ENCODE results near the gene GUCY1B1.
"Not testable (repeated sequence)": the region's sequence is repeated elsewhere in the genome, so short reads cannot be mapped to it uniquely, and the experiment has no call there.

GUCY1B1 gene

GRCh38 chr4:155761916-155762315 lies 3.1 kb downstream of the GUCY1B1 start:
- peak; percentile 47 for DNase-seq (ENCODE audit: low read depth, low spot score)

- no peak for DNase-seq (ENCODE audit: low read depth, low spot score)
Measured at GRCh38 chr4:155762334-155762733, 3.5 kb downstream of the GUCY1B1 start.

DNA sequence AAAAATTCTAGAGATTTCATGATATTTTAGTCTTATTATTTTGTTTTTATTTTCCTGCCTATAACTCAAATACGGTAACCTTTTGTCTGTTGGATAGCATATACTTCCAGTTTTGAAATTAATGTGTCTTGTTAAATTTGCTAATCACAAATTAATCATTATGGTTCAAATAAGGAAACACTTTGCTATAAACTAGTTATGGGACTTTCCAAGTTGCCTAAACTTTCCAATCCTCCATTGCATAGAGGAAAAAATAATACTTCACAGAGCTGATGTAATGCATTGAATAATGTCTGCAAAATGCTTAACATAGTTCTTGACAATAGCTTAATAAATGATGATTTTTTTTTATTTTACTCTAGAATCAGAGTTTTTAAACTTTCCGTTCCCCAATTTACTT lies 4.7 kb downstream of the GUCY1B1 start:
- DNase-seq (ENCODE audit: low read depth, low spot score), result no peak

DNA sequence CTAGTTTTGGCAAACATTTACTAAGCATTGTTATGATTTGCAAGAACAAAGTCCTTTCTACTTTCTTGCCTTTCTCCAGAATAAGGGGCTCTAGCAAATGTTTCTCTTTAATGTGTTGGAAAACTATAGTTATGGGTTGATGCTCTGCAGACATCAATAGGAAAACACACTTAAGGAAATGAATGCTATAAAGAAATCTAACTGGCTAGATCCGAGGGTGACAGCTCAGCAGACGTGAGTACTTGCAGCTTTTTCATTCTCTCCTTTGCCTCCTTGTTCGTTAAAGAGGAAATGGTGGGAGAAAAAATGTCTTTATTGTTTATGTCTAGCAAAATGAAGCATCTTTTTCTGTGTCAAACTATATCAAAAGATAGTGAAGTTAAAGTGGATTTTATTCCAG lies 6.3 kb downstream of the GUCY1B1 start:
- DNase-seq (ENCODE audit: low read depth, low spot score), result no peak

GRCh38 chr4:155766622-155767021 lies 7.8 kb downstream of the GUCY1B1 start:
- no peak for DNase-seq (ENCODE audit: low read depth, low spot score)

DNA sequence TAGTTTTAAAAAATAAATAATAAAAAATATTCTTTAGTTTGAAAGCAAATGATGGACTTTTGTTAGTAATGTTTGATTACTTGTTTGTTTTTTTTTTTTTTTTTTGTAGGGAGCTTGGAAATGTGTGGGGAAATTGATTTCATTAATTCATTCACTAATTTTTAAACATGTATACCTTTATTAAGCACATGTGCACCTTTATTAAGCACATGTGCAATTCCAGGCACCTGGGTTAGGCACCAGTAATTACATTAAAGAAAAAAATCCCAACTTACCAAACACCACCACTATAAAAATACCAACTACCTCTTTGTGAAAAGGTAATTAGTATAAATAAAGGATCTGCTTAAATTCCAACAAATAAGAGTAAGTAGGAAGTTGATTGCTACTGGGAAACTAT lies 9.5 kb downstream of the GUCY1B1 start:
- DNase-seq (ENCODE audit: low read depth, low spot score), result no peak

- DNase-seq (ENCODE audit: low read depth, low spot score), result no peak
Measured at GRCh38 chr4:155769090-155769489, 10.3 kb downstream of the GUCY1B1 start.

GRCh38 chr4:155772459-155773195 lies 13.8 kb downstream of the GUCY1B1 start:
- DNase-seq (ENCODE audit: low read depth, low spot score), result peak; percentile 13

GRCh38 chr4:155773196-155773800 lies 14.5 kb downstream of the GUCY1B1 start:
- no peak for DNase-seq (ENCODE audit: low read depth, low spot score)

- DNase-seq (ENCODE audit: low read depth, low spot score), result no peak
Measured at GRCh38 chr4:155774033-155774432, 15.2 kb downstream of the GUCY1B1 start.

DNA sequence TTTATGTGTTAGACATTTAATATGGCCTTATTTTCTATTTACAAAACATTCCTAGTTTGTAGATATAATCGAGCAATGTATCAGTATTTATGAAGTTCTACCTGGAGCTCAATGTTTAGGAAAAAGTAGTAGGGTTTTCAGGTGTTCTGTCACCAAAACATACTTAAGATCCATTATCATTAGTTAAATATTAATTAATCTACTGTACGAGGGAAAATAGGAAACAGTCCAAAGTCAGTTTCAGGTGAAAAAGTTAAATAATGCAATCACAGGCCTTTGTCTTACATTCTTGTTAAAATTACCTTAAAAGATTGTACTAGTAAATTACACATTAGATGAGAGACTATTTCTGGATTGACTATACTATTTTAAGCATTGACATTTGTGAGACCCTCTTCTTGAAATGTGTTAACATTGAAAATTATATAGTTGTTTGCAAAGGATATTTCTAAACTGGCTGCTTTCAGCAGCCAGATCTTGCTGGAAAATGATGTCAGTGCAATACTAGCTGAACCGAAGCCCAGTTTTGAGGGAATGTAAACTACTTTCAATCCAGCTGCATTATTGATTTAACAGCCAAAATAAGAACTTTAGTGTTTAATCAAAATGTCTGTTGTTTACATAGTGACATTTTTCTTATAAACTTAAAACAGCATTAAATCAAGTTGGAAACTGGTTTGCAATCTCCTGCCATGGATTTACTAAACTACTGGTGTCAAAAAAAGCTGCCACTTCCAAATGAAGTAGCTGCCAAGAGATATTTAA lies 19.3 kb downstream of the GUCY1B1 start:
- DNase-seq (ENCODE audit: low read depth, low spot score), result no peak

DNA sequence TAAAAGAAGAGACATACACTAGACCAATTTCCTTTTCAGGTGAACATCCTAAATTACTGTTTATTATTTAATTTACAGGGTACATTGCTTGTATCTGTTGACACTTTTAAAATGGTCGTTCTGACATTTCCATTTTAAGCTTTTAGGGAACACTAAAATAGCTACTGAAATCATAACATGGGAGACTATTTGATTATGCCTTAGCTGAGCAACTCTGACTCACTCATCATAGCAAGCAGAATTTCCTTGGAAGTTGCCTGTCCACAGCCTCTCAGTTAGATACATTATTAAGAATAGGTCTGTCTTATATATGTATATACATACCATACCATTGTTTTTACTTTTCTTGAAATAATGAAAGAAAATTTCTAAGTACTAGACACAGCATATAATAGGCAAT lies 22.0 kb downstream of the GUCY1B1 start:
- DNase-seq (ENCODE audit: low read depth, low spot score), result no peak

GRCh38 chr4:155781249-155781831 lies 22.5 kb downstream of the GUCY1B1 start:
- DNase-seq (ENCODE audit: low read depth, low spot score), result no peak

GRCh38 chr4:155784637-155785036 lies 25.8 kb downstream of the GUCY1B1 start:
- no peak for DNase-seq (ENCODE audit: low read depth, low spot score)

DNA sequence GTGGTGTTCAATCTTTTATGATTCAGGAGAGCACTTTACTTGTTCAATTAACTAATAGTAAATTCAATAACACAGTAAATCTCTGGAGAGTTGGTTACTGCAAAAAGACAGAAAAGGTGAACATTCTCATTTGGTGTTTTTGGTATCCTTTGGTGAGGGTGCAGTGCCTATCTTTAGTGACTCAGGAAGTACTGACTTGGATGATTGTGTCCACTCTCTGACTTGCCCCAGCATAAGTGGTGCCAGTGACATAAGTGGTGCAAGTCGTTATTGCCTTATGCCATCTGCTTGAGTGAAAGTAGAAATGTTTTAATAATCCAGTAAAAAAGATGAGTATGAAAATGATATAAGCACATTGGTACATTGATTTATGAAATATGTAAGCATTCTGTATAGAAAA lies 27.0 kb downstream of the GUCY1B1 start:
- no peak for DNase-seq (ENCODE audit: low read depth, low spot score)

DNA sequence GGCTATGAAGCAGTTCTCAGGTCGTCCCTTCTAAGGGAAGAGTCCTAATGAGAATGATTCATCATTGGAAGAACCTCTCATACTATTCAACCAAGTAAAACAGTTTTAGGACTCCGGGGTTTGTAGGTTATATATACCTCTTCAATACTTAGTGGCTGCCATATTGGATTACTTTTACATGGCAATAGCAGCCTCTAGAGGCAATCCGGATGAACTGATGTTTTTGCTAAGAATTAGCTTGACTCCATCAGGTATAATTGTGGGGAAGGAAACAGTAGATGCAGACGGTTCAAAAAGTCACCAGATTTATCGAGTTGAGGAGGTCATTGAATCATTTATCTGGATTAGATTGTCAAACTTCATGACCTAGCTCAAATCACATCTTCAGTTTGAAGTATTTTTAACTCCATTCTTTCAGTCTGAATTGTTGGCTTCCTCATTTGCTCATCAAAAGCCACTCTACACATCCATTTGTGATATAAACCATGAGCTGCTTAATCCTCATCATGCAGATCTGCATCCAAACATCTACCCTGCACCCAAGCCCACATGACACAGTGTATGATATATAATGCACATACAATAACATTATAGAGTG lies 28.4 kb downstream of the GUCY1B1 start:
- DNase-seq (ENCODE audit: low read depth, low spot score), result peak; percentile 6

DNA sequence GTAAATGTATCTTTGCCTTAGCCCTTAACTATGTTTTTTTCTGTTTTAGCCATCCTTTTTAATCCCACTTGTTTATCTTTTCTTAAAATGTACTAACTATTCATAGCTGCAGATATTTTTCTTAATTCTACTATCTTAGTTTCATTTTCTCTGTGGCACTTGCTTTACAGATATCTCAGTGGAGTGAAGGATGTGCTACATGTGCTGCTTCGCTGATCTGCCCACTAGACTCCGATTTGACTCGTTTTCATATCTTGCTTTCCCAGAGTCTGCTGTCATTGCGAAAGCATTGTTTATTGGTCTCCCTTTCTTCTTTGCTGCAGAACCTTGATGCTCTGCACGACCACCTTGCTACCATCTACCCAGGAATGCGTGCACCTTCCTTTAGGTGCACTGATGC lies 30.6 kb downstream of the GUCY1B1 start:
- DNase-seq (ENCODE audit: low read depth, low spot score), result no peak

GRCh38 chr4:155789982-155790381 lies 31.2 kb downstream of the GUCY1B1 start:
- DNase-seq (ENCODE audit: low read depth, low spot score), result no peak

GRCh38 chr4:155794589-155795236 lies 35.9 kb downstream of the GUCY1B1 start:
- no peak for DNase-seq (ENCODE audit: low read depth, low spot score)

DNA sequence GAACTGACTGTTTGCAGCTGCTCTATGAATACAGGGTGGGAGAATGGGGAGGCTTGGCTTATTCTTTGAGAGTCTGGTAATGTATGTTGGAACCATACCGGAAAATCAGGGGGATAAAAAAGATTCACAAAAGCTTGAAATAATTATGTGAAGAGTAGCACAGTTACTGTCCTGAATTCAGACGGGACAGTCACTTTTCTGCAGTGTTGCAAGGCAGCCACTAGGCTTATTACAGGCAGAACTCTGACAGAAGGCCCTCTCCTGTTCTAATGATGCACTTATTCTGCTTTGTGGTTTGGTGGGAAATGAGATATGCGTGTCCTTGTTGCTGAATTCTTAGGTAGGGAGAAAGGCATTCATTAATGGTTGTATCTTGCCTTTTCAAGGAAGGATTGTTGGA lies 37.2 kb downstream of the GUCY1B1 start:
- DNase-seq (ENCODE audit: low read depth, low spot score), result peak; percentile 6

- not testable (repeated sequence) for DNase-seq (ENCODE audit: low read depth, low spot score)
Measured at GRCh38 chr4:155797581-155797980, 38.8 kb downstream of the GUCY1B1 start.
